Stimulated activated CD4-positive, alpha-beta T cell treated with anti-CD3 and anti-CD28 coated beads, Interleukin-1b, Interleukin-23, amount 100 ng/mL, for 1 hour (primary cell): ENCODE results near the gene KCNB1.

Experiments
- DNase-seq, 2 donors: peaks; one replicate each; pipeline ENCODE4 v3.0.0-alpha.2; 2020; ENCODE audit warnings: low read depth in 2 of 2

The KCNB1 gene

GRCh38 chr20:49469060-49469459 is 13.4 kb downstream of the KCNB1 start:
- DNase-seq, result no peak

DNA sequence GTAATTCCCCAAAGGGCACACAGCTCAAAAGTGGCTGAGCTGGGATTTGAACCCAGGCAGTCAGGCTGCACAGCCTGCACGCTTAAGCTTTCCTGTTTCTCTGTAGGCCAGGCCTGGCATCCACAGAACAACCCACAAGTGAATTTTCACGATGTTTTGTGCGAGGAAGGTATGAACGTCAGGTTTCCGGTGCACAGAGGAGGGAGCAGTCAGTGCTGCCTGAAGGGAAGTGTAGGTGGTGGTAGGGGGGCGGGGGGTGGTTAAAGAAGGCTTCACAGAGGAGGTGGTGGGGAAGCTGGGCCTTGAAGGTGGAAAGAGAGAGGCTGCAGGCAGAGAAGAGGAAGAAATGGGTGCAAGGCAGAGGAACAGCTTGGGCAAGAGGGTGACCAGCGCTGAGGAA is 14.1 kb downstream of the KCNB1 start:
- DNase-seq, result no peak

- no peak for DNase-seq
Measured at GRCh38 chr20:49466114-49466912, 16.2 kb downstream of the KCNB1 start.

DNA sequence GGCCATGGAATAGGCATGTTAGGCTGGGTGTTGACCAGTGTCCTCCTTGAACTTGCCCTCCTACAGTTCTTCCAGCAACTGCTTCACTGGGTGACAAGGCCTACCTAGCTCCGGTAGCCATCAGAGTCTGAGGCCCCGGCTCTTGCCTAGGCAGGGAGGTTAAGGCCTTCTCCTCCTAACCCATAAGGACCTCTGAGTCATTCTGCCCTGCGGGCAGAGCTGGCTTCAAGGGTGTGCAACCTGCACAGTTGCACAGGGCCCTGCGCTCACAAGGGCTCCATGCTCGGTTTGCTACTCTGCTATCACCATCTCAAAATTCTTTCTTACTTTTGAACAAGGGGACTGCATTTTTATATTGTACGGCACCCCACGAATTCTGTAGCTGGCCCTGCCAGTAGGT is 17.9 kb downstream of the KCNB1 start:
- DNase-seq, result no peak

DNA sequence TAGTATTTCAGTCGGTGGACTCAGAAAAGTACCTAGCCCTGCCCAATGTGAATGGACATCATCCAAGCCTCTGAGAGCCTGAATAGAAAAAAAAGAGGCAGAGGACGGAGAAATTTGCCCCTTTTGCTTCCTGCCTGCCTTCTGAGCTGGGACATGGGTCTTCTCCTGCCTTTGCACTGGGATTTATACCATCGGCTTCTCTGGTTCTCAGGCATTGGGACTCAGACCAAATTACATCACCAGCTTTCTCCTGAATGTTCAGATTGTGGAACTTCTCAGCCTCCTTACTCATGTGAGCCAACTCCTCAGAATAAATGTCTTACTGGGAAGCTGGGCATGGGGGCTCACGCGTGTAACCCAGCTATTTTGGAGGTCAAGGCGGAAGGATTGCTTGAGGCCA is 19.8 kb downstream of the KCNB1 start:
- no peak for DNase-seq

- no peak for DNase-seq
Measured at GRCh38 chr20:49461894-49462620, 20.4 kb downstream of the KCNB1 start.

DNA sequence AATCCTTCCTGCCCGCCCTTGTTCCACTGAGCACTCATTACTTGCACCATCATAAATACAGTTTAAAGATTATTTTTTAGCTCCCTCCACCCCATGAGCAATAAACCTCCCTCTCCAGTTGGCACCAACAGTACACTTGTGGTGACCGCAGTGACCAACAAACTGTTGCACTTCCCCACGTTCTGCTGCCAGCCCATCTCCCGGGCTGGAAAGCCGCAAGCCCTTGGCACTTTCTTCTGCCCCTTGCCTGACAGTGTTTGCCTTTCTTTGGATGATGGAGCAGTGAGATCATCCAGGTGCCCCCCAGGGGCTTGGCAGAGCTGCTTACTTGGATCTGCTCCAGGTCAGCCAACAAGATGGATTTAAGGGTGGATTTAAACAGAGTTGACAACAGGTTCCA is 21.6 kb downstream of the KCNB1 start:
- no peak for DNase-seq

DNA sequence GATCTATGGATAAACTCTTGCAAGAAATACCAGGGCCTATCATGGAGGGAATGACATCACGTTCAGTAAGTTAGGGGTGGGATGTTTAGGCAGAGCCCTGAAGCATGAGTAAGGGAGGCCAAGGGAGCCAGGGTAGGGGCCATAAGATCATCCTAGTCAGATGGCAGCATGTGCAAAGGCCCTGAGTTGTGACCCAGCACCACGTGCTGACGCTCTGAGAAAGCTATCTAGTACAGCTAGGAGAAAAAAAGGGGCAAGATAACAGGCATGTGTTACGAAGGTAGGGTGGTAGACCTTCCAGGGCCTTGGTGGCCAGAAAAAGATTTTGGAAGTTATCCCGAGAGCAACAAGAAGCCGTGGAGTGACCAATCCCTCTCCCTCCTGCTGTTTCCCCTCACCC is 22.3 kb downstream of the KCNB1 start:
- no peak for DNase-seq

GRCh38 chr20:49459684-49460083 is 22.8 kb downstream of the KCNB1 start:
- no peak for DNase-seq

- DNase-seq, result no peak
Measured at GRCh38 chr20:49457444-49457843, 25.0 kb downstream of the KCNB1 start.

DNA sequence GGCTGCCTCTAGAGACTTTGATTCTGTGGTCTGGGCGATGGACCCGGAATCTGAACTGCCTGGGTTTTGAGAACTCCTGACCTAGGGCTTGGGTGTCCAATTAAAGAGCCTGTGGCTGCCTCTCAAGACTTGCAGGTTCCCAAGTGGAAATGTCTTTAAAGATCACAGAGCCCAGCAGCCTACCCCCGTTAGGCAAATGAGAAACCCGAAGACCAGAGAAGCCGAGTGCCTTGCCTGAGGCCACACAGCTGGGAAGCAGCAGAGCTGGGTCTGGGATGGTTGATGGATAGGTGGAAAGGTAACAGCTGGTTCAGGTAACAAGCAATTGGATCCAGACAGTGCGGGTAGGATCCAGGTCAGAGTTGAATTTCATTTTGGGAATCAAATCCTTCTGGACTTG is 25.8 kb downstream of the KCNB1 start:
- no peak for DNase-seq

GRCh38 chr20:49455691-49456090 is 26.8 kb downstream of the KCNB1 start:
- no peak for DNase-seq

- DNase-seq, result no peak
Measured at GRCh38 chr20:49452011-49452482, 30.4 kb downstream of the KCNB1 start.

DNA sequence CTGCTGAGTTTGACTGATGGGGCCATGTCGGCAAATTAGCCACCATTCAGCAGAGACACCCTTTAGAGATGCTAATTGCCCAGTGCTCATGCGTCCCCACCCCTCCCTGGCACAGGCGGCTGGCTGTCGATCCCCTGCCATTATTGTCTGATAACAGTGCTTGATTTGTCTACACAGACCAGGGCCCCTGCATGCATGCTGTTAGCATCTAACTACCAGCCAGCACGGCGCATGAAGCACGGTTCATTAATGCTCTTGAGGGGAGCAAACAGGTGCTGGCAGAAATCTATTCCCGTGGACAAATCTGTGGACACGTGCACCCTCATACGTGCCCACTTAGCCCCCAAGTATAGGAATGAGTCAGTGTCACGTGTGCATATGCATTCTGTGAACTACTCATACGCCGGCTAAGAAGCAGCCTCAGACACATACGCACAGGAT is 32.2 kb downstream of the KCNB1 start:
- no peak for DNase-seq

DNA sequence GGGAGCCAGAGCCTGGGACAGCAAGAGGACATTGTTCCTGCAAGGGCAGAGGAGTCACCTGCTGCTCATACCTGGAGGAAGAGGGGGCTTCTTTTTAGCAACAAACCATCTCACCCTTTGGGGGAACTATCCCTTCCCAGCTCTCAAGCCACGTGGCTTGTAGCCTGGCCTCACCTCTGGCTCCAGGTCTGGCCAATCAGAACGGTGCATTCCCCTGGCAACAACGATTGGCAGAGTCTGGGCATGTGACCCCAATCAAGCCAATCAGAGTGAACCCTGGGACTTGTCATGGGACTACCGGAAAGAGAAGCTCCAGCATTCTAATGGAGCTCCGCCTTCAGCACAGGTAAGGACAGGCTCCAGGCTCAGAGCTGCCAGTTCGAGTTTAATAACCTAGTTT is 33.6 kb downstream of the KCNB1 start:
- no peak for DNase-seq

GRCh38 chr20:49447946-49448809 is 34.3 kb downstream of the KCNB1 start:
- DNase-seq, result no peak

GRCh38 chr20:49447364-49447763 is 35.1 kb downstream of the KCNB1 start:
- no peak for DNase-seq

DNA sequence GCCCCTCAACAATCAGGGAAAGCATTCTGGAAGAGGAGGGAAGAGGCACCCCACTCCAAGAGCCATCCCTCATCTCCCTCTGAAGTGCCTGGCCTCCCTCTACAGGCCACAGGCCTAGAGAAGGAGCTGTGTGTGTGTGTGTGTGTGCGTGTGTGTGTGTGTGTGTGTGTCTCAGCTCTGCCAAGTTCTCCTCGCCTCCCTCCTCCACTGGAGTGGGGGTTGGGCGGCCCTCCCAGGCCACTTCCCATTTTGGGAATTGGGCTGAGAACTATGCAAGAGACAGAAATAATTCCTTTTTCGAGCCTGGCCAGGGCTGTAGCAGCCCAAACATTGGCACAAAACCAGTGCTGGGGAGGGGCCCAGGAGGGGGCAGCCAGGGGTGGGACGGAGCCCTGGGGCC is 35.7 kb downstream of the KCNB1 start:
- DNase-seq, result no peak

GRCh38 chr20:49446080-49446479 is 36.4 kb downstream of the KCNB1 start:
- no peak for DNase-seq

- no peak for DNase-seq
Measured at GRCh38 chr20:49445176-49445575, 37.3 kb downstream of the KCNB1 start.

DNA sequence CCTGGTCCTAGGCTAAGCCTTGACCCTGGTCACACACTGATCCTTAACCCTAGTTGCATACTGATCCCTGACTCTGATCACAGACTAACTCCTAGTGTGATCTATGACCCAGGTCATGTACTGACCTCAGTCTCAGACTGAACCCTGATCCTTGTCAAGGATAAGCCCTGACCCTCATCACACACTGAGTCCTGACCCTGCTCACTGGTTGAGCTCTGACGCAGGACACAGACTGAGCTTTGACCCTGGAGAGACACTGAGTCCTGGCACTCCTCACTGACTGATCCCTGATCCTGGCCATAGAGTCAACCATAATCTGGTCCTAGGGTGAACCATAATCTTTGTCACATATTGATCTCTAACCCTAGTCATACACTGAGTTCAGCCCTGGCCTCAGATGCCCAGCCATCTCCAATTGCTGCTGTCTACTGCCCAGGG is 37.9 kb downstream of the KCNB1 start:
- DNase-seq, result no peak

- no peak for DNase-seq
Measured at GRCh38 chr20:49437057-49437456, 45.4 kb downstream of the KCNB1 start.
